HCT116 (cell line): ENCODE data around the gene WTAP.

Source experiments
- ATF3 ChIP-seq: IDR thresholded peaks from 2 replicates; pipeline ENCODE4 v1.6.1; 2012
- CTCF ChIP-seq, 3 experiments: fragments of 200-600 bp in 1 of 3; sonication (generic) in 1 of 3; IDR thresholded peaks in 2 of 3; conservative IDR thresholded peaks in 1 of 3; 2 replicates each; pipeline ENCODE4 v1.5.1; 2012 to 2017; ENCODE audit warnings: low read depth in 2 of 3, low read length in 2 of 3, antibody characterized with exemption in 1 of 3, borderline replicate concordance in 1 of 3, control low read depth in 1 of 3, mild to moderate bottlenecking in 1 of 3, mixed read lengths in 1 of 3, mixed run types in 1 of 3, moderate library complexity in 1 of 3; ENCODE audit not compliant: insufficient read depth in 1 of 3
- EGR1 ChIP-seq: IDR thresholded peaks from 2 replicates; pipeline ENCODE4 v1.6.1; 2012; ENCODE audit warnings: low read depth
- EZH2 ChIP-seq: fragments of 200-600 bp; sonication (generic); IDR thresholded peaks from 2 replicates; pipeline ENCODE4 v1.6.1; 2017; ENCODE audit warnings: antibody characterized with exemption, mixed run types
- JUND ChIP-seq: IDR thresholded peaks from 2 replicates; pipeline ENCODE4 v1.6.1; 2012
- POLR2A ChIP-seq: IDR thresholded peaks from 2 replicates; pipeline ENCODE4 v1.7.0; 2011; ENCODE audit warnings: borderline replicate concordance; ENCODE audit not compliant: insufficient read depth, insufficient read length; ENCODE audit errors: extremely low read depth
- POLR2AphosphoS5 ChIP-seq: IDR thresholded peaks from 2 replicates; pipeline ENCODE4 v1.6.1; 2011; ENCODE audit warnings: mild to moderate bottlenecking, low read depth, low read length, moderate library complexity
- YY1 ChIP-seq: IDR thresholded peaks from 2 replicates; pipeline ENCODE4 v1.6.1; 2011; ENCODE audit warnings: low read length, low read depth, moderate library complexity, mild to moderate bottlenecking; ENCODE audit not compliant: insufficient replicate concordance; ENCODE audit errors: extremely low read depth
- ZFX ChIP-seq: fragments of 450-650 bp; IDR thresholded peaks from 2 replicates; pipeline ENCODE4 v1.6.1; 2017
- TF ChIP-seq, protein P1 (sequence below): IDR thresholded peaks from 2 replicates; pipeline ENCODE4 v1.6.1; 2012; ENCODE audit warnings: low read depth
- TF ChIP-seq, protein P2 (sequence below): IDR thresholded peaks from 2 replicates; pipeline ENCODE4 v1.6.1; 2012

DNA sequence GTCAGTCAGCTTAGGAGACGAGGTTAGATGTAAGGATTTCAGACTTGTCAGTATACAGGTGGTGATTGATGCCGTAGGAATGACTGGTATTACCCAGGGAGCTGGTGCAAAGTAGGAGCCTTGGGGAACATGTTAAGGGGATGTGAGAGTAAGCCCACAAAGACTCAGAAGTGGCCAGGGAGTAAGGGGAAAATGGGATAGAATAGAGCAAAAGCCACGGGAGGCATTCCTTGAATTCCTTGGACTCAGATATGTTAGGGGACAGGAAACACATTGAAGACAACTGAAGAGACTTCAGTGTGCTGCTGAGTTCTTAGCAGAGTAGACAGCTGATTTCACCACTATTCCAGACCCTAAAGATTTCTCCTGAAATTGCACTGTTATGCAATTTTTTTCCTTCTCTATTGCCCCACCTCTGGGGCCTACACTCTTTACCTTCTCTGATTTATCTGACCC, 33.3 kb downstream of the WTAP start:
- TF ChIP-seq CTCF (IDR thresholded peaks at IDR 0.05 in 2 of 3, conservative IDR thresholded peaks at IDR 0.05 in 1 of 3; ENCODE audit: borderline replicate concordance in 1 of 3, insufficient read depth in 1 of 3, low read depth in 2 of 3, low read length in 2 of 3), result no peak
- TF ChIP-seq EZH2, result no peak
- TF ChIP-seq ZFX, result no peak
- no peak for TF ChIP-seq POLR2AphosphoS5
- TF ChIP-seq YY1, result no peak
- TF ChIP-seq, protein P1, sequence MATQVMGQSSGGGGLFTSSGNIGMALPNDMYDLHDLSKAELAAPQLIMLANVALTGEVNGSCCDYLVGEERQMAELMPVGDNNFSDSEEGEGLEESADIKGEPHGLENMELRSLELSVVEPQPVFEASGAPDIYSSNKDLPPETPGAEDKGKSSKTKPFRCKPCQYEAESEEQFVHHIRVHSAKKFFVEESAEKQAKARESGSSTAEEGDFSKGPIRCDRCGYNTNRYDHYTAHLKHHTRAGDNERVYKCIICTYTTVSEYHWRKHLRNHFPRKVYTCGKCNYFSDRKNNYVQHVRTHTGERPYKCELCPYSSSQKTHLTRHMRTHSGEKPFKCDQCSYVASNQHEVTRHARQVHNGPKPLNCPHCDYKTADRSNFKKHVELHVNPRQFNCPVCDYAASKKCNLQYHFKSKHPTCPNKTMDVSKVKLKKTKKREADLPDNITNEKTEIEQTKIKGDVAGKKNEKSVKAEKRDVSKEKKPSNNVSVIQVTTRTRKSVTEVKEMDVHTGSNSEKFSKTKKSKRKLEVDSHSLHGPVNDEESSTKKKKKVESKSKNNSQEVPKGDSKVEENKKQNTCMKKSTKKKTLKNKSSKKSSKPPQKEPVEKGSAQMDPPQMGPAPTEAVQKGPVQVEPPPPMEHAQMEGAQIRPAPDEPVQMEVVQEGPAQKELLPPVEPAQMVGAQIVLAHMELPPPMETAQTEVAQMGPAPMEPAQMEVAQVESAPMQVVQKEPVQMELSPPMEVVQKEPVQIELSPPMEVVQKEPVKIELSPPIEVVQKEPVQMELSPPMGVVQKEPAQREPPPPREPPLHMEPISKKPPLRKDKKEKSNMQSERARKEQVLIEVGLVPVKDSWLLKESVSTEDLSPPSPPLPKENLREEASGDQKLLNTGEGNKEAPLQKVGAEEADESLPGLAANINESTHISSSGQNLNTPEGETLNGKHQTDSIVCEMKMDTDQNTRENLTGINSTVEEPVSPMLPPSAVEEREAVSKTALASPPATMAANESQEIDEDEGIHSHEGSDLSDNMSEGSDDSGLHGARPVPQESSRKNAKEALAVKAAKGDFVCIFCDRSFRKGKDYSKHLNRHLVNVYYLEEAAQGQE, result no peak
- no peak for TF ChIP-seq EGR1
- no peak for TF ChIP-seq ATF3
- no peak for TF ChIP-seq POLR2A
- TF ChIP-seq, protein P2, sequence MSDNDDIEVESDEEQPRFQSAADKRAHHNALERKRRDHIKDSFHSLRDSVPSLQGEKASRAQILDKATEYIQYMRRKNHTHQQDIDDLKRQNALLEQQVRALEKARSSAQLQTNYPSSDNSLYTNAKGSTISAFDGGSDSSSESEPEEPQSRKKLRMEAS, result no peak
- TF ChIP-seq JUND, result no peak
